Neuronal stem cell (in vitro differentiated cells): ENCODE measurements around the gene RALY.

Source experiments
- DNase-seq: peaks from one replicate; pipeline ENCODE4 v3.0.0-alpha.2; 2013; ENCODE audit warnings: low spot score
- H2AFZ ChIP-seq: one replicate; pipeline ENCODE4 v1.6.1; 2013; ENCODE audit warnings: mild to moderate bottlenecking, low read length, inconsistent platforms
- H2AK5ac ChIP-seq: 2 replicates; pipeline ENCODE4 v1.6.1; 2013; ENCODE audit warnings: low read depth, mild to moderate bottlenecking, inconsistent platforms, low read length, moderate library complexity, mixed read lengths
- H2BK120ac ChIP-seq: 2 replicates; pipeline ENCODE4 v1.6.1; 2013; ENCODE audit warnings: low read depth, mild to moderate bottlenecking, inconsistent platforms, low read length, moderate library complexity, mixed read lengths
- H2BK12ac ChIP-seq: one replicate; pipeline ENCODE4 v1.6.1; 2013; ENCODE audit warnings: low read length, inconsistent platforms
- H2BK15ac ChIP-seq: 2 replicates; pipeline ENCODE4 v1.6.1; 2013; ENCODE audit warnings: mild to moderate bottlenecking, low read length, inconsistent platforms, mixed read lengths
- H2BK5ac ChIP-seq: one replicate; pipeline ENCODE4 v1.6.1; 2013; ENCODE audit warnings: inconsistent platforms, mild to moderate bottlenecking, low read length, moderate library complexity
- H3K14ac ChIP-seq: one replicate; pipeline ENCODE4 v1.6.1; 2013; ENCODE audit warnings: low read length, inconsistent platforms
- H3K18ac ChIP-seq: 2 replicates; pipeline ENCODE4 v1.6.1; 2013; ENCODE audit warnings: low read length, inconsistent platforms
- H3K23ac ChIP-seq: 2 replicates; pipeline ENCODE4 v1.6.1; 2013; ENCODE audit warnings: low read depth, mild to moderate bottlenecking, mixed read lengths, low read length, inconsistent platforms; ENCODE audit not compliant: poor library complexity
- H3K27ac ChIP-seq: replicated peaks from 3 replicates; pipeline ENCODE4 v1.5.1; 2013; ENCODE audit warnings: low read length, inconsistent platforms
- H3K27me3 ChIP-seq, 3 experiments: 2 replicates each; pipeline ENCODE4 v1.6.1; 2013; ENCODE audit warnings: low read length in 3 of 3, mild to moderate bottlenecking in 2 of 3, inconsistent platforms in 1 of 3, low read depth in 1 of 3, mixed read lengths in 1 of 3, moderate library complexity in 1 of 3; ENCODE audit not compliant: control insufficient read depth in 3 of 3, insufficient read depth in 3 of 3
- H3K36me3 ChIP-seq, 2 donors: replicated peaks in 1 of 2; 2 replicates each; pipeline ENCODE4 v1.6.1; 2013; ENCODE audit warnings: low read length in 2 of 2; ENCODE audit not compliant: control insufficient read depth in 2 of 2, insufficient read depth in 2 of 2
- H3K4ac ChIP-seq: 2 replicates; pipeline ENCODE4 v1.6.1; 2013; ENCODE audit warnings: inconsistent platforms, mild to moderate bottlenecking, low read length, moderate library complexity
- H3K4me1 ChIP-seq, 2 donors: 1 replicate in 1 of 2; 2 replicates in 1 of 2; pipeline ENCODE4 v1.6.1; 2013; ENCODE audit warnings: low read length in 2 of 2, low read depth in 1 of 2; ENCODE audit not compliant: control insufficient read depth in 2 of 2, insufficient read depth in 1 of 2
- H3K4me2 ChIP-seq: one replicate; pipeline ENCODE4 v1.6.1; 2013; ENCODE audit warnings: mild to moderate bottlenecking, low read length, inconsistent platforms; ENCODE audit not compliant: insufficient read depth, poor library complexity, severe bottlenecking
- H3K4me3 ChIP-seq, 2 donors: 2 replicates each; pipeline ENCODE4 v1.5.1; 2013; ENCODE audit warnings: low read length in 2 of 2, mild to moderate bottlenecking in 2 of 2, inconsistent platforms in 1 of 2, moderate library complexity in 1 of 2
- H3K79me1 ChIP-seq: one replicate; pipeline ENCODE4 v1.6.1; 2013; ENCODE audit warnings: low read depth, mild to moderate bottlenecking, inconsistent platforms, low read length, moderate library complexity
- H3K9ac ChIP-seq: one replicate; pipeline ENCODE4 v1.6.1; 2013; ENCODE audit warnings: mild to moderate bottlenecking, low read depth, low read length, inconsistent platforms; ENCODE audit not compliant: poor library complexity
- H3K9me3 ChIP-seq, 2 donors: replicated peaks in 1 of 2; 2 replicates each; pipeline versions ENCODE3 to v1.6.1; 2013; ENCODE audit warnings: low read length in 2 of 2, mild to moderate bottlenecking in 2 of 2, inconsistent platforms in 1 of 2, low read depth in 1 of 2, mixed read lengths in 1 of 2, moderate library complexity in 1 of 2; ENCODE audit not compliant: control insufficient read depth in 2 of 2, insufficient read depth in 1 of 2
- H4K8ac ChIP-seq: one replicate; pipeline ENCODE4 v1.6.1; 2013; ENCODE audit warnings: low read depth, mild to moderate bottlenecking, inconsistent platforms, low read length, moderate library complexity
- H4K91ac ChIP-seq: one replicate; pipeline ENCODE4 v1.6.1; 2013; ENCODE audit warnings: low read length, low read depth, mild to moderate bottlenecking, inconsistent platforms; ENCODE audit not compliant: poor library complexity
- WGBS, 2 donors: extraction: QIAGEN DNeasy Blood & Tissue Kit; methylation state at CpG; one replicate each; pipeline ENCODE4 v1.1.7; 2013; ENCODE audit warnings: missing lambda C conversion rate in 2 of 2, mixed read lengths in 1 of 2; ENCODE audit not compliant: insufficient read length in 2 of 2, insufficient replicate concordance in 1 of 2; ENCODE audit errors: extremely low coverage in 2 of 2; 5-methylcytosine and 5-hydroxymethylcytosine counted together

The RALY gene

GRCh38 chr20:33948480-33948879 is 45.2 kb upstream of the RALY start:
- Histone ChIP-seq H2BK15ac (no peak overlapping the region), H2AK5ac (no peak overlapping the region), H3K36me3 (no peaks in the 10 kb centered on the region), H3K9ac (no peak overlapping the region), H3K14ac (no peak overlapping the region), H2AFZ (no peak overlapping the region), H4K91ac (no peak overlapping the region), H2BK12ac (no peak overlapping the region), H3K9me3 (peaks cover 7 to 10% of the 10 kb centered on the region in 2 donors), H3K27me3 (peaks cover 0 to 2% (median 0%) of the 10 kb centered on the region in 3 experiments), H3K4me1 (no peaks in the 10 kb centered on the region), H3K27ac (no peak overlapping the region), H3K4me2 (no peak overlapping the region), H3K4ac (no peak overlapping the region), H2BK120ac (no peak overlapping the region), H2BK5ac (no peak overlapping the region), H3K79me1 (no peaks in the 10 kb centered on the region), H3K4me3 (no peak overlapping the region), H4K8ac (no peak overlapping the region), H3K18ac (no peak overlapping the region), H3K23ac (no peak overlapping the region)
- no CpG with 5 or more reads among the region's 2 CpGs for WGBS, 2 donors
- no peak for DNase-seq

- Histone ChIP-seq H2BK12ac (no peak overlapping the region), H4K91ac (no peak overlapping the region), H2BK120ac (no peak overlapping the region), H3K4ac (no peak overlapping the region), H2BK5ac (no peak overlapping the region), H3K9ac (no peak overlapping the region), H4K8ac (peak overlapping the region; percentile 74), H3K27ac (no peak overlapping the region), H3K14ac (no peak overlapping the region), H2AFZ (no peak overlapping the region), H3K4me3 (no peak overlapping the region), H3K23ac (no peak overlapping the region), H2AK5ac (no peak overlapping the region), H3K4me1 (no peaks in the 10 kb centered on the region), H3K4me2 (no peak overlapping the region), H3K18ac (no peak overlapping the region), H3K27me3 (peaks cover 0 to 5% (median 0%) of the 10 kb centered on the region in 3 experiments), H3K79me1 (no peaks in the 10 kb centered on the region), H3K9me3 (peaks cover 7 to 10% of the 10 kb centered on the region in 2 donors), H2BK15ac (no peak overlapping the region), H3K36me3 (no peaks in the 10 kb centered on the region)
- DNase-seq = no peak
Observed at GRCh38 chr20:33951171-33951570, 42.5 kb upstream of the RALY start.

- Histone ChIP-seq H4K8ac (no peak overlapping the region), H3K4me1 (no peaks in the 10 kb centered on the region), H2BK12ac (no peak overlapping the region), H3K9me3 (no peaks in the 10 kb centered on the region), H3K4me2 (no peak overlapping the region), H2BK5ac (no peak overlapping the region), H3K27ac (no peak overlapping the region), H3K14ac (no peak overlapping the region), H2BK15ac (no peak overlapping the region), H3K4ac (no peak overlapping the region), H3K4me3 (no peak overlapping the region), H3K23ac (no peak overlapping the region), H3K36me3 (no peaks in the 10 kb centered on the region), H2AFZ (no peak overlapping the region), H3K79me1 (no peaks in the 10 kb centered on the region), H2BK120ac (no peak overlapping the region), H3K9ac (no peak overlapping the region), H4K91ac (no peak overlapping the region), H3K27me3 (peaks cover 0 to 5% (median 0%) of the 10 kb centered on the region in 3 experiments), H2AK5ac (no peak overlapping the region), H3K18ac (no peak overlapping the region)
- no peak for DNase-seq
- no CpG with 5 or more reads among the region's 4 CpGs for WGBS, 2 donors
Observed at GRCh38 chr20:33954504-33954903, 39.2 kb upstream of the RALY start.

GRCh38 chr20:33963751-33964150 is 30.0 kb upstream of the RALY start:
- Histone ChIP-seq H2BK15ac (no peak overlapping the region), H3K9me3 (no peaks in the 10 kb centered on the region), H4K91ac (no peak overlapping the region), H3K18ac (no peak overlapping the region), H2BK5ac (no peak overlapping the region), H2BK120ac (no peak overlapping the region), H3K79me1 (no peaks in the 10 kb centered on the region), H3K4me2 (no peak overlapping the region), H3K27ac (no peak overlapping the region), H3K23ac (no peak overlapping the region), H2AK5ac (no peak overlapping the region), H3K9ac (no peak overlapping the region), H4K8ac (no peak overlapping the region), H3K4me1 (peaks cover 0 to 2% of the 10 kb centered on the region in 2 donors), H3K4ac (no peak overlapping the region), H2BK12ac (no peak overlapping the region), H3K4me3 (no peak overlapping the region), H3K14ac (no peak overlapping the region), H2AFZ (no peak overlapping the region), H3K27me3 (peaks cover 0 to 13% (median 0%) of the 10 kb centered on the region in 3 experiments), H3K36me3 (no peaks in the 10 kb centered on the region)
- no peak for DNase-seq
- no CpG with 5 or more reads among the region's 3 CpGs for whole genome bisulfite sequencing, 2 donors
